Fibroblast of peridontal ligament (primary cell): ENCODE data around the gene FAM219B.

Source experiments
- DNase-seq: peaks from one replicate; pipeline ENCODE4 v3.0.0-alpha.2; 2010; ENCODE audit errors: extremely low read depth

The FAM219B gene

GRCh38 chr15:74873036-74873755 is 33.5 kb downstream of the FAM219B start, which contains the start of gene SCAMP2:
Gene SCAMP2 (minus strand): TSS chr15:74873365. CDS start chr15:74873255, 110 bp downstream.
- peak; percentile 93 for DNase-seq

- DNase-seq: no peak
Observed at GRCh38 chr15:74872702-74873035, 34.0 kb downstream of the FAM219B start.

GRCh38 chr15:74870436-74871215 is 36.0 kb downstream of the FAM219B start:
- DNase-seq: no peak

- peak; percentile 9 for DNase-seq
Observed at GRCh38 chr15:74869726-74870407, 36.8 kb downstream of the FAM219B start.

- no peak for DNase-seq
Observed at GRCh38 chr15:74869372-74869725, 37.3 kb downstream of the FAM219B start.

- DNase-seq: no peak
Observed at GRCh38 chr15:74868059-74868458, 38.6 kb downstream of the FAM219B start.

GRCh38 chr15:74867466-74868038 is 39.1 kb downstream of the FAM219B start:
- no peak for DNase-seq

GRCh38 chr15:74866090-74866489 is 40.6 kb downstream of the FAM219B start:
- peak; percentile 42 for DNase-seq

GRCh38 chr15:74865316-74865715 is 41.3 kb downstream of the FAM219B start:
- DNase-seq: no peak

- no peak for DNase-seq
Observed at GRCh38 chr15:74864296-74864695, 42.4 kb downstream of the FAM219B start.

- DNase-seq: no peak
Observed at GRCh38 chr15:74863239-74864056, 43.2 kb downstream of the FAM219B start.

- no peak for DNase-seq
Observed at GRCh38 chr15:74858369-74858740, 48.3 kb downstream of the FAM219B start.

GRCh38 chr15:74857671-74858368 is 48.8 kb downstream of the FAM219B start:
- DNase-seq: no peak

GRCh38 chr15:74857082-74857655 is 49.5 kb downstream of the FAM219B start:
- DNase-seq: no peak

- no peak for DNase-seq
Observed at GRCh38 chr15:74856537-74856936, 50.1 kb downstream of the FAM219B start.

GRCh38 chr15:74855857-74856256 is 50.8 kb downstream of the FAM219B start:
- DNase-seq: no peak

- DNase-seq: no peak
Observed at GRCh38 chr15:74854453-74855022, 52.1 kb downstream of the FAM219B start.

- DNase-seq: no peak
Observed at GRCh38 chr15:74851960-74852359, 54.7 kb downstream of the FAM219B start.

- no peak for DNase-seq
Observed at GRCh38 chr15:74850393-74850792, 56.3 kb downstream of the FAM219B start.
